Prostate gland (tissue), 2 donors: Measurements from ENCODE around the gene GPR61.

Source experiments
- POLR2A ChIP-seq: fragments of 450-650 bp; IDR thresholded peaks from one replicate; pipeline ENCODE4 v1.6.1; 2016; ENCODE audit warnings: antibody characterized with exemption, mild to moderate bottlenecking
- POLR2AphosphoS5 ChIP-seq: sonication (generic); formaldehyde crosslinking; IDR thresholded peaks from one replicate; pipeline ENCODE4 v1.6.1; 2017; ENCODE audit warnings: antibody characterized with exemption
- TF ChIP-seq, protein P1 (sequence below), 4 experiments: fragments of 200-600 bp in 2 of 4; fragments of 450-650 bp in 2 of 4; sonication (generic) in 2 of 4; IDR thresholded peaks; 1 replicate in 3 of 4; 2 replicates in 1 of 4; pipeline ENCODE4 v1.5.1; 2016 to 2019; ENCODE audit warnings: antibody characterized with exemption in 4 of 4, mild to moderate bottlenecking in 2 of 4, moderate library complexity in 2 of 4

DNA sequence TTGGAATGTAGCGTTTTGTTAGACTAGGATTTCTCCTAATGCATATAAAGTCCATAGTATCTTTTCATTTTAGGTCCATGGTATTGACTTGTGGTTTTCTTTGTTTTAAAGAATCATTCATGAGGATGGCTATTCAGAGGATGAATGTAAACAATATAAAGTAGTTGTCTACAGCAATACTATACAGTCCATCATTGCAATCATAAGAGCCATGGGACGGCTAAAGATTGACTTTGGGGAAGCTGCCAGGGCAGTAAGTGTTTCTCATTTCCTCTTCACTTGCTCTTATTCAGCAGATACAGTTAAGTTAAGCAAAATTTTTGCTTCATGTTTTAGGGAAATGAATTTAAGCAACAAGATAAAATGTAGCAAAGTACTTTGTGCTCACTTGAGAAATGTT, 34.1 kb downstream of the GPR61 start:
- TF ChIP-seq, protein P1, sequence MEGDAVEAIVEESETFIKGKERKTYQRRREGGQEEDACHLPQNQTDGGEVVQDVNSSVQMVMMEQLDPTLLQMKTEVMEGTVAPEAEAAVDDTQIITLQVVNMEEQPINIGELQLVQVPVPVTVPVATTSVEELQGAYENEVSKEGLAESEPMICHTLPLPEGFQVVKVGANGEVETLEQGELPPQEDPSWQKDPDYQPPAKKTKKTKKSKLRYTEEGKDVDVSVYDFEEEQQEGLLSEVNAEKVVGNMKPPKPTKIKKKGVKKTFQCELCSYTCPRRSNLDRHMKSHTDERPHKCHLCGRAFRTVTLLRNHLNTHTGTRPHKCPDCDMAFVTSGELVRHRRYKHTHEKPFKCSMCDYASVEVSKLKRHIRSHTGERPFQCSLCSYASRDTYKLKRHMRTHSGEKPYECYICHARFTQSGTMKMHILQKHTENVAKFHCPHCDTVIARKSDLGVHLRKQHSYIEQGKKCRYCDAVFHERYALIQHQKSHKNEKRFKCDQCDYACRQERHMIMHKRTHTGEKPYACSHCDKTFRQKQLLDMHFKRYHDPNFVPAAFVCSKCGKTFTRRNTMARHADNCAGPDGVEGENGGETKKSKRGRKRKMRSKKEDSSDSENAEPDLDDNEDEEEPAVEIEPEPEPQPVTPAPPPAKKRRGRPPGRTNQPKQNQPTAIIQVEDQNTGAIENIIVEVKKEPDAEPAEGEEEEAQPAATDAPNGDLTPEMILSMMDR (IDR thresholded peaks at IDR 0.05), result no peak
- TF ChIP-seq POLR2A (no peak), POLR2AphosphoS5 (no peak)
